ENCODE data around the gene INTS12. TPM values are rescaled to one million over a fixed set of nuclear protein-coding genes. Genes with fewer than 3 reads are reported as not detected.

The INTS12 gene
- total and polyA plus RNA-seq, 10 of the 15 experiments (the other 5 are each of a cell fraction or from before 2014, with no cell fraction given) = 24.2 to 52.4 (median 37.3) TPM

GRCh38 chr4:105710678-105711077, 2.2 kb upstream of the INTS12 start (continued):
- TF ChIP-seq CTCF (IDR thresholded peaks at IDR 0.05 in 2 of 3, conservative IDR thresholded peaks at IDR 0.05 in 1 of 3; ENCODE audit: control insufficient read depth in 2 of 3, extremely low read depth in 1 of 3, insufficient read depth in 1 of 3, low read depth in 3 of 3, low read length in 3 of 3) (no peak), CUX1 (IDR thresholded peaks at IDR 0.05; ENCODE audit: insufficient replicate concordance, low read depth, low read length) (no peak), MYB (IDR thresholded peaks at IDR 0.05; ENCODE audit: borderline replicate concordance, low read depth, low read length) (no peak), E4F1 (IDR thresholded peaks at IDR 0.05; ENCODE audit: borderline replicate concordance, partially characterized antibody) (no peak), TARDBP (IDR thresholded peaks at IDR 0.05; ENCODE audit: borderline replicate concordance) (no peak), NKRF (conservative IDR thresholded peaks at IDR 0.05) (no peak), SMC3 (IDR thresholded peaks at IDR 0.05; ENCODE audit: borderline replicate concordance, low read length) (no peak), EP300 (IDR thresholded peaks at IDR 0.05; ENCODE audit: borderline replicate concordance in 1 of 2, control insufficient read depth in 1 of 2, low read depth in 2 of 2, low read length in 2 of 2) (no peak), MTA3 (IDR thresholded peaks at IDR 0.05; ENCODE audit: borderline replicate concordance, low read length) (no peak), ASH2L (IDR thresholded peaks at IDR 0.05; ENCODE audit: borderline replicate concordance, low read depth) (no peak), USF1 (IDR thresholded peaks at IDR 0.05; ENCODE audit: borderline replicate concordance, extremely low read length, insufficient read depth, low read depth, low read length) (no peak)
